HG02763 (cell line): Measurements from ENCODE around the gene MAP2K5.

ENCODE experiments used
- ATAC-seq: cut with Tn5 transposase; IDR thresholded peaks from one replicate; pipeline ENCODE4 v1.9.1; 2021; ENCODE audit warnings: mild to moderate bottlenecking, moderate library complexity; ENCODE audit not compliant: unreplicated experiment

Gene MAP2K5

GRCh38 chr15:67801142-67801541 lies 258.6 kb downstream of the MAP2K5 start:
- no peak for ATAC-seq

- ATAC-seq, result no peak
Measured at GRCh38 chr15:67801926-67802914, 259.7 kb downstream of the MAP2K5 start.

GRCh38 chr15:67803299-67803698 lies 260.8 kb downstream of the MAP2K5 start:
- no peak for ATAC-seq

GRCh38 chr15:67803996-67804843 lies 261.7 kb downstream of the MAP2K5 start:
- ATAC-seq, result no peak

- ATAC-seq, result no peak
Measured at GRCh38 chr15:67805008-67805665, 262.6 kb downstream of the MAP2K5 start.

GRCh38 chr15:67805666-67806516 lies 263.4 kb downstream of the MAP2K5 start:
- ATAC-seq, result no peak

GRCh38 chr15:67806536-67806935 lies 264.0 kb downstream of the MAP2K5 start:
- no peak for ATAC-seq

GRCh38 chr15:67807141-67807540 lies 264.6 kb downstream of the MAP2K5 start:
- ATAC-seq, result no peak

- no peak for ATAC-seq
Measured at GRCh38 chr15:67807836-67808235, 265.3 kb downstream of the MAP2K5 start.

- no peak for ATAC-seq
Measured at GRCh38 chr15:67808821-67809220, 266.3 kb downstream of the MAP2K5 start.

- ATAC-seq, result no peak
Measured at GRCh38 chr15:67809441-67809840, 266.9 kb downstream of the MAP2K5 start.

GRCh38 chr15:67809866-67810265 lies 267.4 kb downstream of the MAP2K5 start:
- ATAC-seq, result no peak

- no peak for ATAC-seq
Measured at GRCh38 chr15:67812241-67812644, 269.7 kb downstream of the MAP2K5 start.

- no peak for ATAC-seq
Measured at GRCh38 chr15:67813104-67813634, 270.7 kb downstream of the MAP2K5 start.

- ATAC-seq, result no peak
Measured at GRCh38 chr15:67815036-67815592, 272.6 kb downstream of the MAP2K5 start.

- ATAC-seq, result no peak
Measured at GRCh38 chr15:67816668-67817067, 274.2 kb downstream of the MAP2K5 start.

GRCh38 chr15:67818464-67818863 lies 276.0 kb downstream of the MAP2K5 start:
- no peak for ATAC-seq

GRCh38 chr15:67819636-67820035 lies 277.1 kb downstream of the MAP2K5 start:
- ATAC-seq, result no peak

- no peak for ATAC-seq
Measured at GRCh38 chr15:67820122-67820991, 277.9 kb downstream of the MAP2K5 start.
